Heart left ventricle (tissue), 13 donors: Measurements from ENCODE around the gene KDF1.

ENCODE experiments used
- POLR2A ChIP-seq, 2 donors: fragments of 450-650 bp; IDR thresholded peaks; one replicate each; pipeline ENCODE4 v1.6.1; 2017; ENCODE audit warnings: antibody characterized with exemption in 2 of 2, mild to moderate bottlenecking in 2 of 2, moderate library complexity in 2 of 2
- TF ChIP-seq, protein P1 (sequence below), 12 donors: fragments of 200-600 bp; sonication (generic) in 4 of 12; IDR thresholded peaks; one replicate each; pipeline versions ENCODE4 v1.5.0 to v1.8.0; 2018 to 2022; ENCODE audit warnings: antibody characterized with exemption in 12 of 12, mild to moderate bottlenecking in 5 of 12
- donor health status: ischemic (EF 13 %, LVEDD 7.1; RV severe dilation, severe dysfunction).
- donor health status: DM: no; HTN: yes; CAD: no.
- donor health status: DM: no; HTN: no; CAD: no.
- donor health status: ischemic (EF 25% LVEDD 6.9; RV normal size, moderate dysfunction).
- donor health status: ischemic (EF 25% LVEDD 5.7; RV mildly dilated, moderate dysfunction).
- donor health status: ischemic (EF 35%, LVEDD 5.7; RV mildly dilated, moderate dysfunction).
- donor health status: nonischemic (EF 11% LVEDD 7.7; RV severe dilation, severe dysfunction).
- donor health status: DM: yes; HTN: yes; CAD: no.
- donor health status: PGD.
- donor health status: ischemic (EF 29% LVEDD 5.4; RV normal size, mild dysfunction).
- donor health status: nonischemic (EF 23%, LVEDD 6.1; RV moderate dilation, normal function).

DNA sequence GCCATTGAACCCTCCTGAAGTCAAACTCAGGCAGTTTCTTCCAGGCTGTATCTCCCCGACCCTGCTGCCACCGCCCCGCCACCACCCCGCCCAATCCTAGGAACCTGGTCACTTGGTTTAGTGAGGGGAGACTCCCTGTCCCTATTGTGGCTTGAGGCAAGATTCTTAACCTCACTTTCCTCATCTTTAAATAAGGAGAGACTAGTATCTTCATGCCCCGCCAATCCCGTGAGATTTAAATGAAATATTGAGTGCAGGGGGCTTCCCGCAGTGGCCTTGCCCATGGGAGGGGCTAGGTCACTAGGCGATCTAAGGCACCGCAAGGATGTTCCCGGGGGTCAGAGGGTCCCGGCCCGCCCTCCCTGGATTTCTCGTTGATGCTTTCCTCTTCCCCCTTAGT, 998 bp downstream of the KDF1 start:
- TF ChIP-seq POLR2A (IDR thresholded peaks at IDR 0.05): no peak
- TF ChIP-seq, protein P1, sequence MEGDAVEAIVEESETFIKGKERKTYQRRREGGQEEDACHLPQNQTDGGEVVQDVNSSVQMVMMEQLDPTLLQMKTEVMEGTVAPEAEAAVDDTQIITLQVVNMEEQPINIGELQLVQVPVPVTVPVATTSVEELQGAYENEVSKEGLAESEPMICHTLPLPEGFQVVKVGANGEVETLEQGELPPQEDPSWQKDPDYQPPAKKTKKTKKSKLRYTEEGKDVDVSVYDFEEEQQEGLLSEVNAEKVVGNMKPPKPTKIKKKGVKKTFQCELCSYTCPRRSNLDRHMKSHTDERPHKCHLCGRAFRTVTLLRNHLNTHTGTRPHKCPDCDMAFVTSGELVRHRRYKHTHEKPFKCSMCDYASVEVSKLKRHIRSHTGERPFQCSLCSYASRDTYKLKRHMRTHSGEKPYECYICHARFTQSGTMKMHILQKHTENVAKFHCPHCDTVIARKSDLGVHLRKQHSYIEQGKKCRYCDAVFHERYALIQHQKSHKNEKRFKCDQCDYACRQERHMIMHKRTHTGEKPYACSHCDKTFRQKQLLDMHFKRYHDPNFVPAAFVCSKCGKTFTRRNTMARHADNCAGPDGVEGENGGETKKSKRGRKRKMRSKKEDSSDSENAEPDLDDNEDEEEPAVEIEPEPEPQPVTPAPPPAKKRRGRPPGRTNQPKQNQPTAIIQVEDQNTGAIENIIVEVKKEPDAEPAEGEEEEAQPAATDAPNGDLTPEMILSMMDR (IDR thresholded peaks at IDR 0.05): no peak
